Activated T-helper 2 cell treated with anti-CD3 and anti-CD28 coated beads, Interferon-gamma antibody, Interleukin-2, Interleukin-4, amounts not matched to agents 10 μg/mL and 5 μg/mL and 100 μg/mL, durations not matched to agents 14 hours and 24 hours and 36 hours (primary cell): Measurements from ENCODE around the gene LRIF1. TPM values are rescaled to one million over a fixed set of nuclear protein-coding genes. Genes with fewer than 3 reads are reported as not detected.

Source experiments
- DNase-seq: peaks from one replicate; pipeline ENCODE4 v3.0.0; 2021; ENCODE audit warnings: low spot score
- H3K27ac Mint-ChIP-seq: one replicate; pipeline ENCODE4 v1.8.0; 2021; ENCODE audit warnings: mixed read lengths
- H3K27me3 Mint-ChIP-seq: one replicate; pipeline ENCODE4 v1.8.0; 2021; ENCODE audit warnings: low read depth, mixed read lengths
- H3K36me3 Mint-ChIP-seq: one replicate; pipeline ENCODE4 v1.8.0; 2021; ENCODE audit warnings: low read depth, mixed read lengths
- H3K4me1 Mint-ChIP-seq: one replicate; pipeline ENCODE4 v1.8.0; 2021; ENCODE audit warnings: low read depth, mixed read lengths
- H3K4me3 Mint-ChIP-seq: one replicate; pipeline ENCODE4 v1.8.0; 2021; ENCODE audit warnings: low read depth, mild to moderate bottlenecking, moderate library complexity, mixed read lengths
- H3K9me3 Mint-ChIP-seq: one replicate; pipeline ENCODE4 v1.8.0; 2021; ENCODE audit warnings: mixed read lengths
- intact Hi-C: fragments of 100-400 bp; cut with micrococcal nuclease; formaldehyde crosslinking; loops from one replicate; pipeline ENCODE4 v1.15.1; 2023
- total RNA-seq: library from RNA; stranded (reverse); gene quantifications from 2 replicates; pipeline ENCODE4 v1.2.3, GENCODE V29; 2022

Gene LRIF1
- total RNA-seq, 1 donor from 2014 or later = 15.2 TPM

GRCh38 chr1:110964455-110964903 is 757 bp upstream of the LRIF1 start:
- peaks cover 41% of the 10 kb centered on the region for H3K36me3 Mint-ChIP-seq
- peak overlapping the region; percentile 89 for H3K4me3 Mint-ChIP-seq
- intact Hi-C loops = loop anchor here (1.0 to 10.0 kb wide), 3 partner anchors 47 to 330 kb away; no protein-coding TSS in a partner anchor
- H3K27me3 Mint-ChIP-seq = peaks cover 17% of the 10 kb centered on the region
- peak overlapping the region; percentile 95 for H3K27ac Mint-ChIP-seq
- peaks cover 67% of the 10 kb centered on the region for H3K9me3 Mint-ChIP-seq
- DNase-seq = no peak
- H3K4me1 Mint-ChIP-seq = peaks cover 36% of the 10 kb centered on the region

GRCh38 chr1:110962892-110963690 is 631 bp downstream of the LRIF1 start:
- peaks cover 64% of the 10 kb centered on the region for H3K9me3 Mint-ChIP-seq
- intact Hi-C loops = loop anchor here (1.0 to 10.0 kb wide), 4 partner anchors 46 to 328 kb away; partner anchors contain the start of genes CEPT1 and DRAM2
- peak overlapping the region; percentile 89 for H3K4me3 Mint-ChIP-seq
- H3K27me3 Mint-ChIP-seq = peaks cover 5% of the 10 kb centered on the region
- peaks cover 51% of the 10 kb centered on the region for H3K36me3 Mint-ChIP-seq
- H3K4me1 Mint-ChIP-seq = peaks cover 36% of the 10 kb centered on the region
- DNase-seq = peak; percentile 59
- peak overlapping the region; percentile 95 for H3K27ac Mint-ChIP-seq

GRCh38 chr1:110961902-110962301 is 1.8 kb downstream of the LRIF1 start:
- intact Hi-C loops = loop anchor here (5.0 to 10.0 kb wide), 2 partner anchors 45 to 327 kb away; no protein-coding TSS in a partner anchor
- Mint-ChIP-seq H3K9me3 (peaks cover 60% of the 10 kb centered on the region), H3K4me3 (peak overlapping the region; percentile 27), H3K27me3 (peaks cover 2% of the 10 kb centered on the region), H3K36me3 (peaks cover 51% of the 10 kb centered on the region), H3K4me1 (peaks cover 36% of the 10 kb centered on the region), H3K27ac (no peak overlapping the region)
- no peak for DNase-seq

- peaks cover 36% of the 10 kb centered on the region for H3K4me1 Mint-ChIP-seq
- no peak overlapping the region for H3K27ac Mint-ChIP-seq
- no peak for DNase-seq
- H3K4me3 Mint-ChIP-seq = peak overlapping the region; percentile 10
- H3K36me3 Mint-ChIP-seq = peaks cover 51% of the 10 kb centered on the region
- intact Hi-C loops = loop anchor here (5.0 to 10.0 kb wide), 2 partner anchors 44 to 326 kb away; no protein-coding TSS in a partner anchor
- H3K27me3 Mint-ChIP-seq = no peaks in the 10 kb centered on the region
- H3K9me3 Mint-ChIP-seq = peaks cover 51% of the 10 kb centered on the region
Measured at GRCh38 chr1:110960777-110961420, 2.8 kb downstream of the LRIF1 start.

- peaks cover 50% of the 10 kb centered on the region for H3K36me3 Mint-ChIP-seq
- peaks cover 24% of the 10 kb centered on the region for H3K4me1 Mint-ChIP-seq
- DNase-seq = no peak
- no peak overlapping the region for H3K4me3 Mint-ChIP-seq
- no peaks in the 10 kb centered on the region for H3K27me3 Mint-ChIP-seq
- intact Hi-C loops = no loop called here
- peaks cover 30% of the 10 kb centered on the region for H3K9me3 Mint-ChIP-seq
- H3K27ac Mint-ChIP-seq = no peak overlapping the region
Measured at GRCh38 chr1:110957798-110958197, 5.9 kb downstream of the LRIF1 start.

- Mint-ChIP-seq H3K36me3 (peaks cover 50% of the 10 kb centered on the region), H3K4me1 (peaks cover 16% of the 10 kb centered on the region), H3K9me3 (peaks cover 19% of the 10 kb centered on the region), H3K27ac (no peak overlapping the region), H3K27me3 (no peaks in the 10 kb centered on the region), H3K4me3 (no peak overlapping the region)
- no peak for DNase-seq
- intact Hi-C loops = no loop called here
Measured at GRCh38 chr1:110956586-110956985, 7.1 kb downstream of the LRIF1 start.

- Mint-ChIP-seq H3K9me3 (peaks cover 3% of the 10 kb centered on the region), H3K4me1 (peaks cover 11% of the 10 kb centered on the region), H3K36me3 (peaks cover 58% of the 10 kb centered on the region), H3K27me3 (no peaks in the 10 kb centered on the region), H3K4me3 (no peak overlapping the region), H3K27ac (no peak overlapping the region)
- no peak for DNase-seq
- intact Hi-C loops = no loop called here
Measured at GRCh38 chr1:110953031-110953430, 10.7 kb downstream of the LRIF1 start.

GRCh38 chr1:110952031-110952430 is 11.7 kb downstream of the LRIF1 start:
- H3K9me3 Mint-ChIP-seq = peaks cover 3% of the 10 kb centered on the region
- no peak overlapping the region for H3K4me3 Mint-ChIP-seq
- no peak overlapping the region for H3K27ac Mint-ChIP-seq
- peaks cover 66% of the 10 kb centered on the region for H3K36me3 Mint-ChIP-seq
- intact Hi-C loops = no loop called here
- H3K27me3 Mint-ChIP-seq = no peaks in the 10 kb centered on the region
- DNase-seq = no peak
- peaks cover 11% of the 10 kb centered on the region for H3K4me1 Mint-ChIP-seq

GRCh38 chr1:110951161-110951560 is 12.6 kb downstream of the LRIF1 start:
- no peak for DNase-seq
- Mint-ChIP-seq H3K4me3 (no peak overlapping the region), H3K27ac (no peak overlapping the region), H3K4me1 (peaks cover 12% of the 10 kb centered on the region), H3K27me3 (no peaks in the 10 kb centered on the region), H3K36me3 (peaks cover 73% of the 10 kb centered on the region), H3K9me3 (peaks cover 3% of the 10 kb centered on the region)
- intact Hi-C loops = no loop called here

- H3K27ac Mint-ChIP-seq = no peak overlapping the region
Measured at GRCh38 chr1:110948038-110948810, 15.5 kb downstream of the LRIF1 start.

GRCh38 chr1:110945626-110946025 is 18.1 kb downstream of the LRIF1 start:
- DNase-seq = no peak
- Mint-ChIP-seq H3K4me1 (peaks cover 4% of the 10 kb centered on the region), H3K9me3 (no peaks in the 10 kb centered on the region), H3K4me3 (no peak overlapping the region), H3K27ac (no peak overlapping the region), H3K36me3 (peaks cover 46% of the 10 kb centered on the region), H3K27me3 (no peaks in the 10 kb centered on the region)
- intact Hi-C loops = no loop called here

More at GRCh38 chr1:110948038-110948810, 15.5 kb downstream of the LRIF1 start:
- intact Hi-C loops = no loop called here
- H3K4me1 Mint-ChIP-seq = peaks cover 10% of the 10 kb centered on the region
- H3K27me3 Mint-ChIP-seq = no peaks in the 10 kb centered on the region
- DNase-seq = no peak
- H3K9me3 Mint-ChIP-seq = no peaks in the 10 kb centered on the region
- peaks cover 70% of the 10 kb centered on the region for H3K36me3 Mint-ChIP-seq
- H3K4me3 Mint-ChIP-seq = no peak overlapping the region

GRCh38 chr1:110944806-110945205 is 18.9 kb downstream of the LRIF1 start:
- H3K4me1 Mint-ChIP-seq = peaks cover 2% of the 10 kb centered on the region
- intact Hi-C loops = no loop called here
- H3K27me3 Mint-ChIP-seq = no peaks in the 10 kb centered on the region
- H3K36me3 Mint-ChIP-seq = peaks cover 38% of the 10 kb centered on the region
- DNase-seq = no peak
- no peak overlapping the region for H3K4me3 Mint-ChIP-seq
- no peak overlapping the region for H3K27ac Mint-ChIP-seq
- H3K9me3 Mint-ChIP-seq = peaks cover 2% of the 10 kb centered on the region
